ENCODE results near the gene HLX.

Gene HLX

GRCh38 chr1:220896092-220896491 is 16.8 kb downstream of the HLX start:
- no peak for DNase-seq (ENCODE audit: low spot score)

GRCh38 chr1:220900842-220901241 is 21.6 kb downstream of the HLX start:
- no peak for DNase-seq (ENCODE audit: low spot score)

GRCh38 chr1:220901881-220902280 is 22.6 kb downstream of the HLX start:
- no peak for DNase-seq (ENCODE audit: low spot score)

- DNase-seq (ENCODE audit: low spot score): no peak
Measured at GRCh38 chr1:220902916-220903315, 23.7 kb downstream of the HLX start.

- DNase-seq (ENCODE audit: low spot score): no peak
Measured at GRCh38 chr1:220904876-220905275, 25.6 kb downstream of the HLX start.

- no peak for DNase-seq (ENCODE audit: low spot score)
Measured at GRCh38 chr1:220905650-220906560, 26.7 kb downstream of the HLX start.

GRCh38 chr1:220906561-220907334 is 27.5 kb downstream of the HLX start:
- DNase-seq (ENCODE audit: low spot score): peak; percentile 69

GRCh38 chr1:220908757-220909156 is 29.5 kb downstream of the HLX start:
- DNase-seq (ENCODE audit: low spot score): no peak

- no peak for DNase-seq (ENCODE audit: low spot score)
Measured at GRCh38 chr1:220910021-220910420, 30.8 kb downstream of the HLX start.

GRCh38 chr1:220914283-220915116 is 35.3 kb downstream of the HLX start:
- DNase-seq (ENCODE audit: low spot score): no peak

GRCh38 chr1:220915117-220915440 is 35.8 kb downstream of the HLX start:
- DNase-seq (ENCODE audit: low spot score): no peak

GRCh38 chr1:220915954-220916353 is 36.7 kb downstream of the HLX start:
- no peak for DNase-seq (ENCODE audit: low spot score)

- DNase-seq (ENCODE audit: low spot score): no peak
Measured at GRCh38 chr1:220917101-220917500, 37.9 kb downstream of the HLX start.

- no peak for DNase-seq (ENCODE audit: low spot score)
Measured at GRCh38 chr1:220917535-220918209, 38.4 kb downstream of the HLX start.

- no peak for DNase-seq (ENCODE audit: low spot score)
Measured at GRCh38 chr1:220918285-220918951, 39.2 kb downstream of the HLX start.

- DNase-seq (ENCODE audit: low spot score): no peak
Measured at GRCh38 chr1:220920967-220921366, 41.7 kb downstream of the HLX start.

GRCh38 chr1:220921498-220921897 is 42.3 kb downstream of the HLX start:
- no peak for DNase-seq (ENCODE audit: low spot score)

GRCh38 chr1:220921971-220922635 is 42.9 kb downstream of the HLX start:
- DNase-seq (ENCODE audit: low spot score): no peak

- DNase-seq (ENCODE audit: low spot score): no peak
Measured at GRCh38 chr1:220922951-220923350, 43.7 kb downstream of the HLX start.

GRCh38 chr1:220924331-220924970 is 45.2 kb downstream of the HLX start:
- DNase-seq (ENCODE audit: low spot score): no peak

Data from AG20443 (cell line).